ENCODE results near the gene TRAF3.

DNA sequence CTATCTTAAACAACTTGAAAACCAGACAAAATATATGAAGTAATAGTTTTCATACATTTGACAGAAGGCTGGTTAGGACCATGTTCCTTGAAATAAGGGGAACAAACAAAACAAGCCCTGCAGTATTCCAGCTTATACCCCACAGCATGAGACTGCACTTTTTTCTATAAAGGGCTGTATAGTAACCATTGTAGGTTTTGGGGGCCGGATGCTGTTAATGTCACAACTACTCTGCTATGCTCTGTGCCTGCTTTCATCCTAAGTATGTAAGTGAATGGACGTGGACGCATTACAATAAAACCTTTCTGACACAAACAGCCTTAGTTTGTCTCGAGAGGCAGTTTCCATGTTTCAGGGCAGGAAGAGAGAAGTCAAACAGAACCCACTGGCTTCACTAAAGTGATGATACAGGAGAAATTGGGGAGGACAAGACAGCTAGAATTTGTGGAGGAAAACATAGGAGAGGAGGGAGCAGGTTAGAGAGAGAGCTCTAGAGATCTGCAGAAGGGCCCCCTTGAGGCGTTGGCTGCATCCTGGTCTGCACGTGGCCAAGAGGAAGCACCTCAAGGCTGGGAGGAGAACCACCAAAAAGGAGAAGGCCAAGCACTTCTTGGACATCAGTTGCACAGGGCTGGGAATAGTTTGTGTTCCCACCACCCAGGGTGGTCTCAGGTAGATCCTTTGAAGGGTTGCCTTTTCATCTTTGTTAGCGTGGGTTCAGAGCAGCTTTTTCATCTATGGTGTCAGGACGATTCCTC, 63.7 kb downstream of the TRAF3 start:
- no peak for TF ChIP-seq POLR2A (IDR thresholded peaks at IDR 0.05)
- TF ChIP-seq CTCF (IDR thresholded peaks at IDR 0.05): no peak
